Measurements from ENCODE around the gene ACTR5.
A peak's percentile ranks its signal among the peaks of the same experiment; 100 is the strongest.
"Not testable (repeated sequence)": the region's sequence is repeated elsewhere in the genome, so short reads cannot be mapped to it uniquely, and the experiment has no call there.

The ACTR5 gene

DNA sequence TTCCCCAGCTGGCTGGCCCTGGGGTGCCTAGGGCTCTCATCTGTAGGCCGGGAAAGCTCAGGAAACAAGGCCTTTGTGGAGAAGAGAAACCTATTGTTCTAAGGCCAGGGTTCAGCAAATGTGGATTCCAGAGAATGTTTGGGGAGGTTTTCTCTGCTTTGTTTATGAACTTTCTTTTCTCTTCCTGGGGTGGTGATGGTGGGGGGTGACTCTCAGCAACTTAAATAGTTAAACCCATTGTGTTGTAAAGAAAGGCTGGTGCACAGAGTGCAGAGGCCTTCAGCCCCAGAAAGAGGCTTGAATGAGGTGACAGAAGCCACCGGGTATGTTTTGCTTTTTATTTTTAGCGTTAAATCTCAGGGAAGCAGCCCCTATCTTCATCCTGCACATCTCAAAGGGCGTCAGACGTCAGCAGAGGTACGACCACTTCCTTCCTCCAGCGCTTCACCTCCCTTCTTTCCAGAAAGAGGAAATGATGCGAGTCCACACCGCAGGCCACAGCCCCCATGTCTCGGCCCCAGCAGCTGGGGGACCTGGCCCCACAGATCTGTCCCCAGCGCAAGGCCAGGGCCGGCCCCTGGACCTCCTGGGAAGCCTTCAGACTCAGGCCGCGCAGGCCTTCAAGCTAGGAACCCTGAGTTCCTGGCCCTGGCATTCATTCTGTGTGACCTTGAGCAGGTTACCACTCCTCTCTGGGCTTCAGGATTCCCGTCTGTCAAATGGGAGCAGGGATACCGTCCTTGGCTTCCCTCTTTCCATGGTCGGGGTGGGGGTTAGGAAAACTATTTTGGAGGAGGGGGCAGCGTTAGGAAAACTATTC, 56.6 kb downstream of the ACTR5 start:
- peak; percentile 72 for DNase-seq (ENCODE audit: low read depth, low spot score)

- peak; percentile 69 for DNase-seq (ENCODE audit: low read depth, low spot score)
These were observed 57.3 kb downstream of the ACTR5 start, which contains the start of gene PPP1R16B for GRCh38 chr20:38805502-38805957. TSS of gene PPP1R16B (plus strand) at chr20:38805697. CDS start at chr20:38835926, 30,229 bp downstream.

DNA sequence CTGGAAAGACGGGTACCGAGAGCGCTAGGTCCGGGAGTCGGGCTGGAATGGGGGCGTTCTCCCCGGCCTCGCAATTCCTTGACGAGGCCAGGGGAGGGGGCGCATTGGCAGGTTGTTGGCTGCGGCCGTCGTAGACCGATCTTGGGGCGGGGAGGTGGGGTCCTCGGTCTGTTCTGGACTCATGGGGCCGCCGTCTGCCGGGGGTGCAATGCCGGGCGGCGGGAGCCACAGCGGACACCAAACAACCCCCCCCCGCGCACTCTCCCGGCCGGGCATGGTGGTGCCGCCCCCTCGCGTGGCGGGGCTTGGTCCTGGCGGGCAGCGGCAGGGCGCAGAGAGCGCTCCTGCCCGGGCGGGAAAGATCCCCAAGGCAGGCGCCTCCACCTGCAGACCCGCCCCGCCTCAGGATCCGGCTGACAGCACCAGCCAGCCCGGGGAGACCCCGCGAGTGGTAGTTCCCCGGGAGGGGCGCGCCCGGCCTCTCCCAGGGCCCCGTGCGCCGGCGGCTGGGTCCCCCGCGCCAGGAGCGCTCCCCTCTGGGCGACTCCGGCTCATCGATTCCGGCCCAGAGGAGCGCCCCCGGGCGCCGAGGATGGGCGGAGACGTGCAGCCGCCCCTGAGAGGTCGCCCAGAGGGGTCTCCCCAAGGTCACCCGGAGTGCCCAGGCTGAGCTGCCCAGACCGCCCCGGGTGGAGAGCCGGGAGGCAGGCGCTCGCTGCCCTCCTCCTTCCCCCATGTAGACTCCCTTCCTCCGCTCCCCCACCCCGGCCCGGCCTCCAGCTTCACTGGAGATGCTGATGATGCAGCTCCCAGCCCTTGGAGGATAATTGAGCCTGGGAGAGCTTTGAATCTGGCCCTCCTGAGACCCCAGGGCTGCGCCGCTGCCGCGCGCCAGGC, 57.9 kb downstream of the ACTR5 start:
- DNase-seq (ENCODE audit: low read depth, low spot score): no peak

DNA sequence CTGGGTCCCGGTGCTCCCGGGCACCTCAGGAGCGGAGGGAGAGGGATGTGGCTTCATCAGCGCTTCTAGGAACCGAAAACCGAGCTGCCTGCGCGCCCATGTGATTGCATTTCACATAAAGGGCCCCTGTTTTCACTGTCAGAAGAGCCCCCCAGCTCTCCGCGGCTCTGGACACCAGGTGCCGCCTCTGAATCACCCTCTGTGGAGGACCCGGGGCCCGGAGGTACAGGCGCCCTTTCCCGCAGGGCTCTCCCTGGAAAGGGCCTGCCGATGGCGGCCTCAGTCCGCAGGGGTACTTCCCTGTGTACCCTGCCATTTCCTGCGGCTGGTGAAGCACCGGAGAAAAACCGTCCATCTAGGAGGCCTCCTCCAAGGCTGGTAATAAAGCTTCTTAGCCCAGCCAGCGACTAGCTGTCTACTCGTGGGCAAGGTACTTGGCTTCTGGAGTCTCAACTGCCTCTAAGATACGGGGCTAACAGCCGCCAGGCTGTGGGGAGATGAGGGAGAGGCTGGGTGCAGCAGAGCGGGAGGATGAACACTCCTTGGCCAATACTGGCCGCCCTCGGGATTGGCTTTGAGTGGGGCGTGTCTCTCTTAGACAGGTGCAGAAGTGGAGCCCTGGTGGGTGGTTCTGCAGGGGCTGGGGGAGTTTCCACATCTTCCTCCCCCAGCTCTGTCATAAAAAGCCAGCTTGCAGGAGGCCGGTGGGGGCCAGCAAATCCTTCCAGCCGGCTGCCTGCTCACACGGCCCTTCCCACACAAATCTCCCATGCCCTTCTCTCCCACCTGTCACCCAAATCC, 58.8 kb downstream of the ACTR5 start:
- DNase-seq (ENCODE audit: low read depth, low spot score): peak; percentile 30

GRCh38 chr20:38809942-38810341, 61.7 kb downstream of the ACTR5 start:
- DNase-seq (ENCODE audit: low read depth, low spot score): no peak

DNA sequence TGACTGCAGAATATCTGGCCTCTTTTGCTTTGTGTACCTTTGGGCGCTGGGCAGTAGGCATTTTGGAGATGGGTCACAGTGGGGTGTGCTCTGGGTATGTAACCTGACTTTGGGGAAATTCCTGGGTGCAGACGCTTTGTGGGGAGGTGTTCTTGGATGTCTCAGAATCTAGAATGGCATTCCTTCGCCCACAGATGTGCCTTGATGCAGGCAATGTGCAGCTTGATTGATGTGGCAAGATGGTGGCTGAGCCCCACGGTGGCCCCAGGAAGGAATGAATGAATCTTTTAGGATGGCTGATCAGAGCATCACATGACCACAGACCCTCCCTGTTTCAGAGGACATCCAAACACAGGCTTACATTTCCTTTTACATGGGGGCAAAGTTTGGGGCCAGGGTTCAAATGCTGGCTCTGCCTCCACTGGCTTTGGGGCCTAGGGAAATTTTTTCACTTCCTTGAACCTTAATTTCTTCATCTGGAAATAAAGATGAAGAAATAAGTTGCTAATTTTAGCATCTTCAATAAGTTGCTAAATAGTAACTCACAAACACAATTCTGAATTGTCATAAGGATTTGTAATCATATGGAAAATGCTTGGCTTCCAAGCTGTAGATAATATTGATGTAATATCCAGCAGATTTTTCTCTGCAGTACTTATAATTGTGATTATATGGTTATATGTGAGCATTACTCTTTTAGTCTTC, 62.8 kb downstream of the ACTR5 start:
- no peak for DNase-seq (ENCODE audit: low read depth, low spot score)

DNA sequence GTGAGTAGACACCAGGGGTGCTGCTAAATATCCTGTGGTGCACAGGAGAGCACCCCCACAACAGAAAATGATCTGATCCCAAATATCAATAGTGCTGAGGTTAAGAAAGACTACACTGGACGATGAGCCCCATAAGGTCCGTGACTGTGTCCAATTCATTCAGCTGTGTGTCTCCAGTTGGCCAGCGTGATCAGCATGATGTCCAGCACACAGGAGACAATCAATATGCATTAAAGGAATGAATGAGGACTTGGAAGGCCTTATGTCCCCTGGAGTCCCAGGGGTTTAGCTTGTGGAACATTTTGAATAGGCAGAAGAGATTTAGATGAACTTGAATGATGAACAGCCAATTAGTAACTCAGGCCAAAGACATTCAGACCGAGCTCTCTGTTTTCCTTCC, 63.5 kb downstream of the ACTR5 start:
- DNase-seq (ENCODE audit: low read depth, low spot score): no peak

DNA sequence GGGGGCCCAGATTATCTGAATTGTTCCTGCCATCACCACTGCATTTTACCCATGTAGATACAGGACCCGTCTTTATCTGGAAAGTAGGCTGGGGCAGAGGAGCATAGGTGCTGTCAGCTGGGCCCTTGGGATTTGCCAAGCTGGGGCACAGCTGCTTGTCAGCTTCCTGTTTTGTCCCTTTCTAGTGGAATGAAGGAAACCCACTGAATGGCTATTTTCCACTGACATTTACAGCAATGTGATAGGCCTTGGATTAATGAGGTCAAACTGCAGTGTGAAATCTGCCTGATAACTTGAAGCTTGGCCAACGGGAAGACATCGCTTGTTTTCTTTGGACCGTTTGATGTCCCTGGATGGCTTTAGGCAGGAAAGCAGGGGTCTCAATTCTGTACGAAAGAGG, 63.9 kb downstream of the ACTR5 start:
- no peak for DNase-seq (ENCODE audit: low read depth, low spot score)

DNA sequence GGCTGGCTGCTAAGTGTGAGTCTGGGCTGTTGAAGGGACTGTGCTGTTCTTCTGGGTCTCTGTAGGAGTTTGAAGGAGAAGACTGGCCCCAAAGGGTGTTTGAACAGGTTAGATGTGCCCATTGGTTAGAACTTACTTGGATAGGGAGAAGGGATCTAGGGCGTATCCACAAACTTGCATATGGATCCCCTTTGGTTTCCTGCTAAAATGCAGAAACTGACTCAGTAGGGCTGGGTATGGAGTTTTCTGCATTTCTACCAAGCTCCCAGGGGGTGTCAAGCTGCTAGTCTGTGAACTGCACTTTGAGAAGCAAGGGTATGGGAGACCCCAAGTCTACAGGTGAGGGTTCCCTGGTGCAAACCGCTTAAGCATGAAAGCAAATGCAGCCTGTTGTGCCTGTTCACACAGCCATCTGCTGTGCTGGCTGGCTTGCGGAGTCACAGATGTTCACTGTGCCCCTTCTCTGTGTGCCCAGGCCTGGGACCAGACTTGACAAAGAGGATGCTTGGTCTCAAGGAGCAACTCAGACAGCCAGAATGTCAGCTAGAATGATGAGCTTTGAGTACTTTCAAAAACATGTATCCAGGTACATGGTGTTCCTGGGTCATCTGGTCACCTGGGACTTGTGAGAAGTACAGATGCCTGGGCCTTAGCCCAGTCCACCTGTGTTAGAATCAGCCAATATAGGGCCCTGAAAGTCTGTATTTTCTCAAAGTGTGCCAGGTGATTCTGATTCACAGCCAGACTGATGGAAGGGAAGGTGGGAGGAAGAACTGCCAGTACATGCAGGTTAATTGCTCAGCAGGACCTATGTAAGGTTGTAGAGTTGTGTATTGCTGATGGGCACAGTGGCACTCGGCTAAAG, 64.7 kb downstream of the ACTR5 start:
- no peak for DNase-seq (ENCODE audit: low read depth, low spot score)

DNA sequence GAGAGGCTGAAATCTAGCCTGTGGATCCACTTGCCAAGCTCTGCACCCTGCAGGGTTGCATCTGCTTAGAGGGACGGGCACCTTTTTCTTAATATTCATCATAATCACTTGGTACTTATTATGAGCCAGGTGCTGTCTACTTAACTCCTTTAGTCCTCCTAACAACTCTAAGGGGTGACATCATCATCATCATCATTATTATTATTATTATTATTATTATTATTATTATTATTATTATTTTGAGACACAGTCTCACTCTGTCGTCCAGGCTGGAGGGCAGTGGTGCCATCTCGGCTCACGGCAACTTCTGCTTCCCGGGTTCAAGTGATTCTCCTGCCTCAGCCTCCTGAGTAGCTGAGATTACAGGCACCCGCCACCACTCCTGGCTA, 65.3 kb downstream of the ACTR5 start:
- DNase-seq (ENCODE audit: low read depth, low spot score): not testable (repeated sequence)

DNA sequence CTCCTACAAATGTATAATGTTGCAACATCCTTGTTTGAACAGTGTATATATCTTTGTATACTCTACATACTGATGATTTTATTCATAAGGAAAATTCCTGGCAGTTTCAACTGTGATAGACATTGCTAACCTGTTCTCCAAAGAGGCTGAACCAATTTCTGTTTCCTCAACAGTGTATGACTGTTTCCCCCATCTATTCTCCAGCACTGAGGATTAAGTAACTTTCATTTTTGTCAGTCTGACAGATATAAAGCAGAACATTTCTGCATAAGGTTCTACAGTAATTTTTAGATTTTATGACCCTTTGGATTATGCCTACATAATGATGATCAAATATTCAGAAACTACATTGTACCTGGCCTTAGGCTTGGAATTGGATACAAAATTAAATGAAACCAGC, 67.2 kb downstream of the ACTR5 start:
- DNase-seq (ENCODE audit: low read depth, low spot score): no peak

DNA sequence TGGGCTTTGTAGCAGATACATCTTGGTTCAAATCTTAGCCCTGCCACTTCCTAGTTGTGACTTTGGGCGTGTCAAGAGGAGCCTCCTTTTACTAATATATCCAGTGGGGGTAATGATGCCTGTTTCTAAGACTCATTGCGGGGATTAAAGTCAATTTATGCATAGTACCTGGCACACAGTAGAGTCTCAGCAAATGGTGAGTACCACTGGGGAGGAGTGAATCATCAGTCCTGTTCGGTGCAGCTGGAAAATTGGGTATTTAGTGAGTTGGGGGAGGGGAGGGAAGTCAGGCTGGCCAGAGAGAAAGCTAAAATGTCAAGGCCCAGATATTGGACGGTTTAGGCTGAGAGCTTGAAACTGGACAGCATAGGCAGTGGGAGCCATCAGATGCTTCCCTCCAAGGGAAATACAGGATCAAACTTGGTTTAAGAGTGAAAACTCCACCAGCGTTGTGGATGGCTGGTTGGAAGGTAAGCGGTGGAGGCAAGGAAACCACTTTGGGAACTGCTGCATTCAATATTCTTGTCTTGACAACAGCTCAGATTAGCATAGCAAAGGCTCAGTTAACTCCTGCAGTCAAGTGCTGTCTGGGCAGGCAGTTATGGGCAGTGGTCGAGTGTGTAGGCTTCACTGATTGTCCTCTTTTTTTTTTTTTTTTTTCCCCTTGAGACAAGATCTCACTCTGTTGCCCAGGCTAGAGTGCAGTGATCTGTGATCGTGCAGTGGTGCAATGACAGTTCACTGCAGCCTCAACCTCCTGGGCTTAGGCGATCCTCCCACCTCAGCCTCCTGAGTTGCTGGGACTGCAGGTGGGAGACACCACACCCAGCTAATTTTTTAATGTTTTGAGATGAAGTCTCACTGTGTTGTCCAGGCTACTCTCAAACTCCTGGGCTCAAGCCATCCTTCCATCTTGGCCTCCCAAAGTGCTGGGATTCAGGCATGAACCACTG, 70.1 kb downstream of the ACTR5 start:
- peak; percentile 26 for DNase-seq (ENCODE audit: low read depth, low spot score)

Data from ELF-1 (cell line).